ENCODE results near the gene TIPARP.

TIPARP gene

DNA sequence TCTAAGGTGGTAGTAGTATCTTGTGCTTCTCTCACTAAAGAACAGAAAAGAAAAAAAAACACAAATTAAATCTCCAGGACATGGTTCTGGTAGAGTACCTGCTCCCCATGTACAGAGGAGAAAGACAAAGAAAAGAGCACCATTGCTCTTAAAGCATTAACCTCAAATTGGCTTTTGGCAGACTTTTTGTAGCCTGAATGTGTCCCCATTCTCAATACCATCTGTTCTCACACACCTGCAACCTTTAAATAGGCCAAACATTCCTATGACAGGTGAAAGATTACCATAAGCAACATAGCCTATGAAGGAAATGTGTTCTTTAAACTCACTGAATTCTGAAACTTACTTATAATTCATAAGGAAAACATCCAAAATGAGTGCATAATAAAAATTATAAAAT lies 68.0 kb downstream of the TIPARP start:
- no peak for ATAC-seq

DNA sequence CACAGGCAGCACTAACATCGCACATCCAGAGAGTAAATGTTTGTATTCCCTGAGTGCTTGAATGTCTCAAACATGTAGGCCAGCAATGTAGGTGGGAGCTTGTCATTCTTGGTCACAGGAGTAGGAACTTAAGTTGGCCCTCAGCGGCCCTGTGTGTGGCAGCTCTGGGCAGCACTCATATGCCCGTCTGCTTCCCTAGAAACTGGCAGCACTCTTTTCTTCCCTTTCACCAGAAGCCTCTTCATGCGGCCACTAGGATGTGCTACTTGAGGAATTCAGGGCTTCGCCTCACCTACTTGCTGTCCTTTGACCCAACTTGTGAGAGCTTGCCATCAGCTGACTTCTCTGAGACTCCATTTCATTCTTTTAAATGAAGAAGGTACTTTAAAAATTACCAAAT lies 69.5 kb downstream of the TIPARP start:
- ATAC-seq = no peak
- no peak for DNase-seq

More for the DNA sequence above, 68.0 kb downstream of the TIPARP start:
- no peak for DNase-seq

DNA sequence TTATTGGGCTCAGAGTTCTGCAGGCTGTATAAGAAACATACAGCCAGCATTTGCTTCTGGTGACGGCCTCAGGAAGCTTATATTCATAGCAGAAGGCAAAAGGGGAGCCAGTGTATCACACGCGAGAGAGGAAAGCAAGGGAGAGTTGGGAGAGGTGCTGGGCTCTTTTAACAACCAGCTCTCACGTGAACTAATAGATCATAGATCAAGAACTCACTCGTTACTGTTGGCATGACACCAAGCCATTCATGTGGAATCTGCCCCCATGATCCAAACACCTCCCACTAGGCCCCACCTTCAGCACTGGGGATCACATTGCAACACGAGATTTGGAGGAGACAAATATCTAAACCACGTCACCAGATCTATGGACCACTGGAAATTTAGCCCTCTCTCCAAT lies 70.2 kb downstream of the TIPARP start:
- no peak for ATAC-seq
- no peak for DNase-seq

DNA sequence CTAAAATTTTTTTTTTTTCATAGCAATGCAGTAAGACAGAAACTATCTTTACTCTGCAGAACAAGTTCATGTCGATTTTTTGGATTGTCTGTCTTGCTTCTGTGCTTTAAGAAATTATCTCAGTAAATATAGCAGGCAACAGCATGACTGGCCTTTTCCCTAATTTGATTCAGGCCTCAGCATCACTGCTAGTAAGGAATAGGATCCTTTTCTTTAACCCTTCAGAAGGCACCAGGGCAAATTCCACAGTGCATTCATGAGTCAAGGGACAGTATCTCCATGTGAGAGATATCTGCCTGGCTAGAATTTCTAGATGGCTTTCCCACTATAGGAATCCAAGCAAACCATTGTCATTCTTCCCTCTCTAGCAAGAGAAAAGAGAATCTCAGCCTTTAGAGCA lies 71.4 kb downstream of the TIPARP start:
- no peak for DNase-seq

GRCh38 chr3:156747046-156747445 lies 72.7 kb downstream of the TIPARP start:
- ATAC-seq (no peak), DNase-seq (no peak)

More for the DNA sequence above, 71.4 kb downstream of the TIPARP start:
- ATAC-seq = no peak

DNA sequence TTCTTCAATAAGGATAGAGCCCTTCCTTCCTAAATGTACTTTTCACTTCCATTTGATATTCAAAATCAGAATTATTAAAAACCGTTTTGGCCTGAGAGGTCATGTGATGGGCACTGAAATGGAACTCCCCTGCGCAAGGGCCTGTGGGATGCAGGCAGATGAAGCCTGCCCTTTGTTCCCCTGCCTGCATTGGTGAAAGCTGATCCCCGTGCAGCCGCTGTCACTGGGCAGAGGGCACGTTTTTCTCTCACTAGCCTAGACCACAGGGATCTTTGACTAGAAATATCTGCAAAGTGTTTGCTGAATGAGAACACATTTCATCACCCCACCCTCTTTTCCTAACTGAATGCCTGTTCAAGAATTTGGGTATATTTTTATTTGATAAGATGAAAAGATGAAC lies 74.9 kb downstream of the TIPARP start:
- no peak for DNase-seq
- no peak for ATAC-seq

DNA sequence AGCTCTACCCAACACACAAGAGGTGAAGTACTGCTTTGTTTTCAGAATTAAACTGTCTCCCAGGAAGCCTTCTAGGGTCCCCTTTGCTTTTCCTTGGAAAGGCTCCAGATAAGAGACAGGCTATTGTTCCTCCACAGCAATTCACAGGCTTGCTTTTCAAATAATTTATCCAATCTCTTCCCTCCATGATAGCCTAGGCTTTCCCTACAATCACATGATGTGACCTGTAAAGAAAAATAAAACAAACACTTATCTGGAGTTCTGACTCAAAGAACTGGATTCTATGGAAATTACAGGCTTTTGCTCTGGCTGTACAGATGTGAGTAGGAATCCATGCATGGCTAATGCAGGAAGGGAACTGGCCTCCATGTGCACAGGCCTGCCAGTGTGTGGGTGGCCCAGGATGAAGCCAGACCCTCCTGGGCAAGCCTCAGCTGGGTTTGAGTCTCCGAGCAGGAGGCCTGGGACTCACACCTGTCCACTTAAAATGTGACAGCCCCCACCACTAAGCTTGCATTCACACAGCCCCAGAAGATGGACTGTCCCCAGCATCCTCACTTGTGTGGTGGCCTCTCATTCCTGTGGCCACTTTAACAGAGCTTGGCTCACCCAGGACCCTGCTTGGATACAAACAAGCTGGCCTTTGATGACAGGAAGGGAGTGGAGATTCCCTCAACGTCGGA lies 75.9 kb downstream of the TIPARP start:
- DNase-seq = no peak
- no peak for ATAC-seq

DNA sequence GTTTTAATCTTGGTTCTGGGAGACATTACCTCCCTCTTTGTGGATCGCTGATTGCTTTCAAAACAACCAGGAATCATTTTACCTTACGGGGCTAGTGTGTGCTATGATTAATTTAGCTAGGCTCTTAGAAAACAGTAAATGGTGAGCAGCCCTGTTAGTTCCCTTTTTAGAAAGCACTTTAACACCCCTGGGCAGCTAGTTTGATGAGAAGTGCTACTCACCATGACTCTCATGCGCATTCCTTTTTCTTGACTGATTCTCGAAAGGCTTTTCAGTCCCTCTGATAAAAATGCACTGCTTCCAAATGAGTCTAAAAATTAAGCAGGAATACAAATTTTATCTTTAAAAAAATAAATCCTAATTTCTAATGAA lies 76.5 kb downstream of the TIPARP start:
- ATAC-seq (no peak), DNase-seq (no peak)

GRCh38 chr3:156751461-156752025 lies 77.2 kb downstream of the TIPARP start:
- DNase-seq = no peak

More at GRCh38 chr3:156751461-156752025, 77.2 kb downstream of the TIPARP start:
- ATAC-seq = no peak

Measured in stimulated activated naive CD8-positive, alpha-beta T cell treated with anti-CD3 and anti-CD28 coated beads, Interleukin-15, Interleukin-2, amounts not matched to agents 100 U/mL and 50 U/mL, for 24 hours (primary cell).